RWPE1 (cell line): ENCODE data around the gene EXOC2.

Source experiments
- CTCF ChIA-PET: fragments of 350-600 bp; sonication (Branson Sonifier 250); formaldehyde crosslinking; extraction: SDS; loops from one replicate; lab custom pipeline; 2021; lab: Yijun Ruan, JAX
- POLR2A ChIA-PET: fragments of 400-600 bp; formaldehyde crosslinking; extraction: SDS; loops from one replicate; lab custom pipeline; 2020; ENCODE audit warnings: antibody characterized with exemption; ENCODE audit not compliant: low non-redundant PET; lab: Yijun Ruan, JAX
- DNase-seq: peaks from one replicate; pipeline ENCODE4 v3.0.0; 2012; ENCODE audit warnings: low spot score
- H3K27ac ChIP-seq: fragments of 450-650 bp; 2 replicates; pipeline ENCODE4 v1.5.1; 2017
- CTCF ChIP-seq: fragments of 450-650 bp; conservative IDR thresholded peaks from 2 replicates; pipeline ENCODE4 v1.5.1; 2017; ENCODE audit warnings: low read depth, mild to moderate bottlenecking

EXOC2 gene

DNA sequence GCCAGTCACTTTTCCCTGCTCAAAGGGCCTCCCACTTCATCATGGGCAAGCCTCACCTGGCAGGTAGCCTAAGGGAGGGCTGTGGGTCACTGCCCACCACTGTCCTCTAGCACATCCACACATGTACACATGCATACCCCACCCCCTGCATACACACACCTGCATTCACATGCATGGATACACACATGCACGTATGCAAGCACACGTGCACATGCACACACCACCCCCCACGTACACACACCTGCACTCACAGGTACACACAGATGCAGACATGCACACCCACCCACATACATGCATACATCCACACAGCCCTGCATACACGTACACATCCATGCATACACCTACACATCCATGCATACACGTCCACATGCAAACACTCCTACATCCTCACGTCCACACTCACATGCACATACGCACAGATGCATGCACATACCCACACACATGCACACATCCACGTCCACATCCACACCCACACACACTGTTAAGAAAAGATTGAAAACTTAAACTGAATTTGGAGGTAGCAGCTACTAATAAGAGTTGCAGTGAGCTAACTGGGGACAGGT is 14.0 kb upstream of the EXOC2 start:
- ChIA-PET CTCF (interaction anchor here (0.7 kb wide), 1 partner anchor 15 kb away, joined by 4 read pairs; no protein-coding TSS in a partner anchor), POLR2A (no interaction called here)
- no peak overlapping the region for H3K27ac ChIP-seq
- TF ChIP-seq CTCF, result no peak
- no peak for DNase-seq

GRCh38 chr6:706146-706545 is 13.2 kb upstream of the EXOC2 start:
- no peak for TF ChIP-seq CTCF
- ChIA-PET CTCF (interaction anchor here (0.7 kb wide), 1 partner anchor 16 kb away, joined by 4 read pairs; no protein-coding TSS in a partner anchor), POLR2A (no interaction called here)
- no peak for DNase-seq
- H3K27ac ChIP-seq, result no peak overlapping the region

DNA sequence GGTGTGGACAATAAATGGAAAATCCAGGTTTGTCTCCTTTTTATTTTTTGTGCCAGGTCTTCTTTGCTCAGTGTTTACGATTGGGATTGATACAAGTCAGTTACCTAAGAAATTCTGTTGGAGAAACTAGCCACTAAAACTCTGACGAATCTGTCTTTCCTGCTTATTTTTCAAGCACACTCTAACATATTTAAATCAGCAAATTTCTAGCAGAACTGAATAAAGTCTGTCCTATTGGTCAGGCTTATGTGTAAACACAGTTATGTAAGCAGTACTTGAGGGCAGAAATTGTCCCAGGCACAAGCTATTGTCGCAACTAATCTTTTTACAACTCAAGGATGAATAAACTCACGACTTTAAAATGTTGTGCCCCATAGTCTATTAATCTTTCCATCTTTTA is 12.1 kb upstream of the EXOC2 start:
- ChIA-PET POLR2A (no interaction called here), CTCF (interaction anchor here (0.8 kb wide), 1 partner anchor 114 kb away, joined by 3 read pairs; no protein-coding TSS in a partner anchor)
- no peak overlapping the region for H3K27ac ChIP-seq
- DNase-seq, result no peak
- no peak for TF ChIP-seq CTCF

- ChIA-PET POLR2A (no interaction called here), CTCF (interaction anchor here (0.6 to 0.8 kb wide), 2 partner anchors 8 to 113 kb away, joined by 3 read pairs; no protein-coding TSS in a partner anchor)
- no peak for TF ChIP-seq CTCF
- no peak for DNase-seq
- no peak overlapping the region for H3K27ac ChIP-seq
Observed at GRCh38 chr6:704046-704445, 11.1 kb upstream of the EXOC2 start.

DNA sequence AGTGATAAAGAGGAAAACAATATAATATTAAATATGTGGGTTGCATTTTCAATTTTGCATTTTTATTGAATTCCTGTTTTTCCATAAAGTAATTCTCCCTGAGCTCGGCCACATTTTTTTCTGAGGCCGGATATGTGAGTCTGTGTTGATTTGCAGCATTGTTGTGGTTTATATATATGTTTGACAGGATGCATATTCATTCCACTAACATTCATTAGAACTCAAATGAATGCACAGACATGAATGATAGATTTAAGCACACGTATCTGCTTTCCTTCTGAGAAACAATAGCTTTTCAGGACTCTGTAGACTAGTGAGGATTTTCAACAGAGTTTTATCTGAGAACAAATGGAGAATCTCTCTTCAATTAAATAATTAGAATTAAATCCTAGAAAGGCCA is 10.6 kb upstream of the EXOC2 start:
- DNase-seq, result no peak
- POLR2A ChIA-PET, result no interaction called here
- H3K27ac ChIP-seq, result no peak overlapping the region
- CTCF ChIA-PET, result interaction anchor here (0.6 kb wide), 1 partner anchor 8 kb away, joined by 3 read pairs; no protein-coding TSS in a partner anchor
- no peak for TF ChIP-seq CTCF

- no peak for DNase-seq
- no peak overlapping the region for H3K27ac ChIP-seq
- ChIA-PET CTCF (interaction anchor here (0.6 to 0.8 kb wide), 3 partner anchors 20 to 408 kb away, joined by 3 to 4 read pairs (median 4); no protein-coding TSS in a partner anchor), POLR2A (no interaction called here)
- TF ChIP-seq CTCF, result no peak
Observed at GRCh38 chr6:701700-702479, 9.0 kb upstream of the EXOC2 start.
